Neural cell (in vitro differentiated cells): ENCODE measurements around the gene NEURL1. TPM values are rescaled to one million over a fixed set of nuclear protein-coding genes. Genes with fewer than 3 reads are reported as not detected.
A peak's percentile ranks its signal among the peaks of the same experiment; 100 is the strongest.

Source experiments
- H2AFZ ChIP-seq: fragments of 200-600, 300-800 bp; sonication (generic), shearing (Covaris generic); 2 replicates; pipeline ENCODE4 v1.6.0; 2014; ENCODE audit warnings: low read depth, mild to moderate bottlenecking, antibody characterized with exemption, low read length, moderate library complexity
- H3F3A ChIP-seq: fragments of 200-600 bp; shearing (Covaris generic); 2 replicates; pipeline ENCODE4 v1.6.1; 2016; ENCODE audit warnings: mild to moderate bottlenecking, moderate library complexity, mixed read lengths, antibody characterized with exemption, low read length; ENCODE audit not compliant: insufficient read depth, poor library complexity, severe bottlenecking
- H3K27ac ChIP-seq: fragments of 200-600, 300-800 bp; sonication (generic), shearing (Covaris generic); 2 replicates; pipeline ENCODE4 v1.5.1; 2014; ENCODE audit warnings: mild to moderate bottlenecking, low read length, moderate library complexity
- H3K27me3 ChIP-seq: fragments of 300-800, 200-600 bp; sonication (generic), shearing (Covaris generic); 2 replicates; pipeline ENCODE4 v1.6.0; 2014; ENCODE audit warnings: mild to moderate bottlenecking, low read depth, low read length, moderate library complexity; ENCODE audit not compliant: insufficient read depth
- H3K36me3 ChIP-seq: fragments of 300-800, 200-600 bp; sonication (generic), shearing (Covaris generic); 2 replicates; pipeline ENCODE4 v1.5.1; 2014; ENCODE audit warnings: mild to moderate bottlenecking, antibody characterized with exemption, low read length, moderate library complexity; ENCODE audit not compliant: insufficient read depth
- H3K4me2 ChIP-seq: fragments of 300-800, 200-600 bp; sonication (generic), shearing (Covaris generic); 2 replicates; pipeline ENCODE4 v1.6.0; 2014; ENCODE audit warnings: mild to moderate bottlenecking, low read length
- H3K4me3 ChIP-seq: fragments of 300-800, 200-600 bp; sonication (generic), shearing (Covaris generic); 2 replicates; pipeline ENCODE4 v1.5.1; 2014; ENCODE audit warnings: mild to moderate bottlenecking, low read length, moderate library complexity
- H3K79me2 ChIP-seq: fragments of 200-600 bp; shearing (Covaris generic); replicated peaks from 2 replicates; pipeline ENCODE4 v1.6.0; 2014; ENCODE audit warnings: mild to moderate bottlenecking, low read length, moderate library complexity; ENCODE audit not compliant: insufficient read depth
- H3K9ac ChIP-seq: fragments of 300-800, 200-600 bp; sonication (generic), shearing (Covaris generic); 2 replicates; pipeline ENCODE4 v1.6.1; 2016; ENCODE audit warnings: mild to moderate bottlenecking, low read length, mixed read lengths
- H3K9me2 ChIP-seq: fragments of 200-600 bp; shearing (Covaris generic); 2 replicates; pipeline ENCODE4 v1.6.1; 2016; ENCODE audit warnings: mild to moderate bottlenecking, low read length, mixed read lengths; ENCODE audit not compliant: insufficient read depth
- H3K9me3 ChIP-seq: fragments of 200-600, 300-800 bp; sonication (generic), shearing (Covaris generic); 2 replicates; pipeline ENCODE4 v1.6.1; 2016; ENCODE audit warnings: mild to moderate bottlenecking, mixed run types, low read length, moderate library complexity, mixed read lengths
- H4K20me1 ChIP-seq: fragments of 200-600 bp; shearing (Covaris generic); 2 replicates; pipeline ENCODE4 v1.6.1; 2016; ENCODE audit warnings: mild to moderate bottlenecking, mixed run types; ENCODE audit not compliant: insufficient read depth
- CTCF ChIP-seq: fragments of 450-650 bp; IDR thresholded peaks from 2 replicates; pipeline ENCODE4 v1.5.1; 2014; ENCODE audit warnings: antibody characterized with exemption, mild to moderate bottlenecking, moderate library complexity; ENCODE audit not compliant: poor library complexity, severe bottlenecking
- EP300 ChIP-seq: fragments of 450-650 bp; conservative IDR thresholded peaks from 2 replicates; pipeline ENCODE4 v1.6.1; 2014; ENCODE audit warnings: antibody characterized with exemption, mild to moderate bottlenecking, moderate library complexity; ENCODE audit not compliant: poor library complexity, severe bottlenecking
- EZH2 ChIP-seq: fragments of 200-600, 300-800 bp; shearing (Covaris generic), sonication (generic); IDR thresholded peaks from 2 replicates; pipeline ENCODE4 v1.6.1; 2014; ENCODE audit warnings: antibody characterized with exemption, low read length, borderline replicate concordance, mild to moderate bottlenecking; ENCODE audit not compliant: insufficient read depth, poor library complexity, severe bottlenecking
- MXI1 ChIP-seq: fragments of 450-650 bp; conservative IDR thresholded peaks from 2 replicates; pipeline ENCODE4 v1.6.1; 2014; ENCODE audit warnings: antibody characterized with exemption, mild to moderate bottlenecking; ENCODE audit not compliant: poor library complexity, severe bottlenecking
- POLR2AphosphoS5 ChIP-seq: IDR thresholded peaks from 2 replicates; pipeline ENCODE4 v1.6.1; 2012
- RAD21 ChIP-seq: fragments of 450-650 bp; conservative IDR thresholded peaks from 2 replicates; pipeline ENCODE4 v1.6.1; 2014; ENCODE audit warnings: antibody characterized with exemption, mild to moderate bottlenecking, moderate library complexity
- REST ChIP-seq: IDR thresholded peaks from 2 replicates; pipeline ENCODE4 v1.6.1; 2012; ENCODE audit warnings: borderline replicate concordance
- SMC3 ChIP-seq: fragments of 450-650 bp; conservative IDR thresholded peaks from 2 replicates; pipeline ENCODE4 v1.6.1; 2014; ENCODE audit warnings: antibody characterized with exemption, mild to moderate bottlenecking, moderate library complexity; ENCODE audit not compliant: poor library complexity
- TAF1 ChIP-seq: IDR thresholded peaks from 2 replicates; pipeline ENCODE4 v1.6.1; 2012; ENCODE audit warnings: low read depth
- polyA plus RNA-seq: library from polyadenylated mRNA; depleted of rRNA; stranded (reverse); fragments of >200 nt; gene quantifications from 2 replicates; pipeline ENCODE4 v1.2.3, GENCODE V29; 2014

Gene NEURL1
- polyA plus RNA-seq, 1 donor from 2014 or later: 12.3 TPM

- Histone ChIP-seq H3K9me2 (no peaks in the 10 kb centered on the region), H3K79me2 (peaks cover 33% of the 10 kb centered on the region), H3K36me3 (no peaks in the 10 kb centered on the region), H2AFZ (no peak overlapping the region), H4K20me1 (no peaks in the 10 kb centered on the region), H3K9me3 (no peaks in the 10 kb centered on the region), H3K27me3 (peaks cover 4% of the 10 kb centered on the region), H3K4me2 (no peak overlapping the region), H3K4me3 (peak overlapping the region; percentile 43), H3K9ac (no peak overlapping the region), H3F3A (no peaks in the 10 kb centered on the region), H3K27ac (no peak overlapping the region)
- TF ChIP-seq EP300: no peak
- TF ChIP-seq POLR2AphosphoS5: no peak
- no peak for TF ChIP-seq MXI1
- TF ChIP-seq CTCF: no peak
- TF ChIP-seq REST: no peak
- TF ChIP-seq EZH2: no peak
- TF ChIP-seq RAD21: no peak
- no peak for TF ChIP-seq TAF1
- no peak for TF ChIP-seq SMC3
Measured at GRCh38 chr10:103497161-103497915, 3.8 kb downstream of the NEURL1 start.

DNA sequence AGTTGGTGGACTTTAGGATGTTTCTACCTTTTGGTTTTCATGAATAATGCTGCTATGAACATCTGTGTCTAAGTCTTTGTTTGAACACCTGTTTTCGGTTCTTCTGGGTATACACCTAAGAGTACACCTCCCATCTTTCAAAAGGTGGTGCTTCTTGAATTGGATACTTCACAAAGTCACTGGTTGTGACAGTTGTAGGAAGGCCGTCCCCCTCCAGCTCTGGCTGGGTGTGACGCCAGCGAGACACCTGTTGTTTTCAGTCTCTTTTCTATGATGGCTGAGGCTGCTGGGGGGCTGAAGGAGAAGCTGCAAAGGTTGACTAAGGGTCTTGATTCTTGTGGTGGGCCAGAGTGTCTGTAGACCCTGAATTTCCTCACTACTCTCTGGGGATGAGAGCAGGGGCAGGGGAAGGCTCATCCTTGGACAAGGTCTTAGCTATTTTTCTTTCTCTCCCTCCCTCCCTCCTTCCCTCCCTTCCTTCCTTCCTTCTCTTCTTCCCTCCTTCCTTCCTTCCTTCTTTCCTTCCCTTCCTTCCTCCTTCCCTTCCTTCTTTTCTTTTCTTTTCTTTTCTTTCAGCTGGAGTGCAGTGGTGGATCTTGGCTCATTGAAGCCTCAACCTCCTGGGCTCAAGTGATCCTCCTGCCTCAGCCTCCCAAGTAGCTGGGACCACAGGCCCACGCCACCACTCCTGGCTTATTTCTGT, 5.6 kb downstream of the NEURL1 start:
- no peaks in the 10 kb centered on the region for H3K36me3 ChIP-seq
- H3K9me2 ChIP-seq: no peaks in the 10 kb centered on the region
- H3K4me3 ChIP-seq: no peak overlapping the region
- peaks cover 33% of the 10 kb centered on the region for H3K79me2 ChIP-seq
- H2AFZ ChIP-seq: no peak overlapping the region
- no peak overlapping the region for H3K4me2 ChIP-seq
- H3K27ac ChIP-seq: no peak overlapping the region
- no peaks in the 10 kb centered on the region for H3K9me3 ChIP-seq
- H3K27me3 ChIP-seq: peaks cover 4% of the 10 kb centered on the region
- H3F3A ChIP-seq: no peaks in the 10 kb centered on the region
- no peak overlapping the region for H3K9ac ChIP-seq
- no peaks in the 10 kb centered on the region for H4K20me1 ChIP-seq
- no peak for TF ChIP-seq EZH2
- TF ChIP-seq EP300: no peak
- no peak for TF ChIP-seq REST
- TF ChIP-seq CTCF: no peak
- no peak for TF ChIP-seq TAF1
- no peak for TF ChIP-seq RAD21
- TF ChIP-seq SMC3: no peak
- no peak for TF ChIP-seq POLR2AphosphoS5
- no peak for TF ChIP-seq MXI1
